Measurements from ENCODE around the gene RBSN.
A peak's percentile ranks its signal among the peaks of the same experiment; 100 is the strongest.
"Not testable (repeated sequence)": the region's sequence is repeated elsewhere in the genome, so short reads cannot be mapped to it uniquely, and the experiment has no call there.

Gene RBSN

GRCh38 chr3:15098503-15099363, at the start of gene RBSN:
RBSN (minus strand) TSS chr3:15099148; CDS start chr3:15096120, 3,028 bp downstream.
- DNase-seq (ENCODE audit: low read depth), result peak; percentile 95
- TF ChIP-seq POLR2A (IDR thresholded peaks at IDR 0.05; ENCODE audit: extremely low read depth, insufficient read length), result peak; percentile 88
- peak; percentile 69 for TF ChIP-seq MYC (IDR thresholded peaks at IDR 0.05; ENCODE audit: low read depth, low read length)
- TF ChIP-seq MAX (IDR thresholded peaks at IDR 0.05; ENCODE audit: low read depth, low read length), result peak; percentile 41
- no peak for TF ChIP-seq CTCF (IDR thresholded peaks at IDR 0.05; ENCODE audit: low read depth, low read length)
- H3K4me3 ChIP-seq (ENCODE audit: low read depth, low read length), result peak within 1 kb of the TSS; percentile 99

- peak; percentile 42 for DNase-seq (ENCODE audit: low read depth)
- TF ChIP-seq MYC (IDR thresholded peaks at IDR 0.05; ENCODE audit: low read depth, low read length), result no peak
- no peak for TF ChIP-seq MAX (IDR thresholded peaks at IDR 0.05; ENCODE audit: low read depth, low read length)
- no peak for TF ChIP-seq CTCF (IDR thresholded peaks at IDR 0.05; ENCODE audit: low read depth, low read length)
- no peak for TF ChIP-seq POLR2A (IDR thresholded peaks at IDR 0.05; ENCODE audit: extremely low read depth, insufficient read length)
- H3K4me3 ChIP-seq (ENCODE audit: low read depth, low read length), result no peak overlapping the region
These were observed 49.7 kb upstream of the RBSN start for GRCh38 chr3:15148614-15149013.

- H3K4me3 ChIP-seq (ENCODE audit: low read depth, low read length); DNase-seq (ENCODE audit: low read depth): not testable (repeated sequence)
These were observed 37.9 kb upstream of the RBSN start for GRCh38 chr3:15136885-15137284.

- H3K4me3 ChIP-seq (ENCODE audit: low read depth, low read length); DNase-seq (ENCODE audit: low read depth): not testable (repeated sequence)
These were observed 36.0 kb upstream of the RBSN start for GRCh38 chr3:15134968-15135367.

GRCh38 chr3:15128403-15128802, 29.5 kb upstream of the RBSN start:
- DNase-seq (ENCODE audit: low read depth); H3K4me3 ChIP-seq (ENCODE audit: low read depth, low read length): not testable (repeated sequence)

GRCh38 chr3:15126975-15127374, 28.0 kb upstream of the RBSN start:
- not testable (repeated sequence) for DNase-seq (ENCODE audit: low read depth); H3K4me3 ChIP-seq (ENCODE audit: low read depth, low read length)

GRCh38 chr3:15122398-15122797, 23.4 kb upstream of the RBSN start:
- TF ChIP-seq MAX (IDR thresholded peaks at IDR 0.05; ENCODE audit: low read depth, low read length) (no peak), POLR2A (IDR thresholded peaks at IDR 0.05; ENCODE audit: extremely low read depth, insufficient read length) (no peak)
- no peak overlapping the region for H3K4me3 ChIP-seq (ENCODE audit: low read depth, low read length)
- DNase-seq (ENCODE audit: low read depth), result no peak

GRCh38 chr3:15121936-15122335, 23.0 kb upstream of the RBSN start:
- no peak for DNase-seq (ENCODE audit: low read depth)
- H3K4me3 ChIP-seq (ENCODE audit: low read depth, low read length), result no peak overlapping the region
- TF ChIP-seq MYC (IDR thresholded peaks at IDR 0.05; ENCODE audit: low read depth, low read length) (no peak), POLR2A (IDR thresholded peaks at IDR 0.05; ENCODE audit: extremely low read depth, insufficient read length) (no peak), CTCF (IDR thresholded peaks at IDR 0.05; ENCODE audit: low read depth, low read length) (no peak), MAX (IDR thresholded peaks at IDR 0.05; ENCODE audit: low read depth, low read length) (no peak)
